Panc1 (cell line): ENCODE measurements around the gene BRSK1. TPM values are rescaled to one million over a fixed set of nuclear protein-coding genes. Genes with fewer than 3 reads are reported as not detected.

Source experiments
- ATAC-seq: fragments of 200-7000 bp; cut with Tn5 transposase; 2 replicates; pipeline ENCODE4 v1.9.1; 2020; ENCODE audit warnings: mild to moderate bottlenecking, moderate library complexity
- BruUV-seq: library from RNA; stranded (reverse); fragments of 400-500 nt; replicated peaks from 2 replicates; lab custom pipeline; 2021; lab: Mats Ljungman, UMichigan
- CTCF ChIA-PET: fragments of 300-600 bp; sonication (Branson Sonifier 250); formaldehyde crosslinking; loops from one replicate; lab custom pipeline; 2022; ENCODE audit warnings: antibody characterized with exemption; lab: Charles Lee
- POLR2A ChIA-PET: fragments of 300-600 bp; sonication (Branson Sonifier 250); formaldehyde crosslinking; loops from one replicate; lab custom pipeline; 2022; ENCODE audit warnings: antibody characterized with exemption; lab: Charles Lee
- DNase-seq: peaks from one replicate; pipeline ENCODE4 v3.0.0-alpha.2; 2010; ENCODE audit warnings: low read depth, low spot score
- H3K27ac ChIP-seq: 2 replicates; pipeline ENCODE4 v1.5.1; 2011; ENCODE audit warnings: mild to moderate bottlenecking, low read length, inconsistent platforms
- H3K27me3 ChIP-seq: fragments of 200-500 bp; sonication (Bioruptor generic); 2 replicates; pipeline ENCODE4 v1.6.0; 2014; ENCODE audit warnings: low read length, inconsistent platforms; ENCODE audit not compliant: control insufficient read depth, insufficient read depth
- H3K36me3 ChIP-seq: fragments of 200-500 bp; sonication (Bioruptor generic); 2 replicates; pipeline ENCODE4 v1.5.1; 2014; ENCODE audit warnings: inconsistent platforms, mild to moderate bottlenecking, low read length, moderate library complexity; ENCODE audit not compliant: control insufficient read depth, insufficient read depth
- H3K4me1 ChIP-seq: 2 replicates; pipeline ENCODE4 v1.5.1; 2011; ENCODE audit warnings: inconsistent platforms, mild to moderate bottlenecking, low read length, moderate library complexity; ENCODE audit not compliant: control insufficient read depth, insufficient read depth
- H3K4me3 ChIP-seq, 2 experiments: 2 replicates each; pipeline ENCODE4 v1.5.1; 2011 to 2012; ENCODE audit warnings: low read depth in 2 of 2, low read length in 2 of 2, mild to moderate bottlenecking in 2 of 2, inconsistent platforms in 1 of 2, moderate library complexity in 1 of 2
- H3K9me3 ChIP-seq: fragments of 200-500 bp; sonication (Bioruptor generic); 2 replicates; pipeline ENCODE4 v1.5.1; 2014; ENCODE audit warnings: low read depth, mild to moderate bottlenecking, inconsistent platforms, low read length, moderate library complexity; ENCODE audit not compliant: control insufficient read depth, insufficient read depth
- CTCF ChIP-seq: fragments of 450-650 bp; IDR thresholded peaks from 2 replicates; pipeline ENCODE4 v1.5.1; 2017; ENCODE audit warnings: mild to moderate bottlenecking
- POLR2AphosphoS5 ChIP-seq: IDR thresholded peaks from 2 replicates; pipeline ENCODE4 v1.6.1; 2012; ENCODE audit warnings: mild to moderate bottlenecking, low read depth, low read length, moderate library complexity
- REST ChIP-seq, 2 experiments: IDR thresholded peaks; 2 replicates each; pipeline ENCODE4 v1.6.1; 2011 to 2012; ENCODE audit warnings: low read depth in 2 of 2, control low read depth in 1 of 2, low read length in 1 of 2, mild to moderate bottlenecking in 1 of 2, moderate library complexity in 1 of 2; ENCODE audit not compliant: insufficient read depth in 1 of 2
- SIN3A ChIP-seq: IDR thresholded peaks from 2 replicates; pipeline ENCODE4 v1.6.1; 2012; ENCODE audit warnings: low read depth, mild to moderate bottlenecking, low read length, moderate library complexity, borderline replicate concordance; ENCODE audit not compliant: insufficient read depth
- TCF7L2 ChIP-seq: IDR thresholded peaks from 2 replicates; pipeline ENCODE4 v1.6.1; 2011; ENCODE audit warnings: mild to moderate bottlenecking, low read depth, low read length, inconsistent platforms
- in situ Hi-C: cut with HindIII; loops from 2 replicates; pipeline ENCODE4 v1.10.0; 2016; ENCODE audit warnings: low sequenced_read_pairs, low pct_unique_long_range_greater_than_20kb
- intact Hi-C: fragments of 100-400 bp; cut with micrococcal nuclease; formaldehyde crosslinking; loops from one replicate; pipeline ENCODE4 v1.10.0; 2022; ENCODE audit not compliant: unreplicated experiment
- total RNA-seq: library from RNA; stranded (reverse); gene quantifications from one replicate; pipeline ENCODE4 v1.2.1, GENCODE V29; 2021; ENCODE audit not compliant: unreplicated experiment

The BRSK1 gene
- total RNA-seq, 1 experiment from 2014 or later = 7.9 TPM

GRCh38 chr19:55278391-55279135 is 5.2 kb upstream of the BRSK1 start:
- BruUV-seq = no TSS peak
- ATAC-seq (no peak), DNase-seq (no peak)
- ChIA-PET POLR2A (no interaction called here), CTCF (interaction anchor here (0.6 kb wide), 2 partner anchors 17 to 146 kb away, joined by 3 read pairs; no protein-coding TSS in a partner anchor)
- TF ChIP-seq TCF7L2 = no peak
- intact Hi-C loops (no loop called here), in situ Hi-C loops (no loop called here)
- peak overlapping the region; percentile 66 to 68 for H3K4me3 ChIP-seq
- no peaks in the 10 kb centered on the region for H3K36me3 ChIP-seq
- no peaks in the 10 kb centered on the region for H3K27me3 ChIP-seq
- no peaks in the 10 kb centered on the region for H3K9me3 ChIP-seq
- peaks cover 12% of the 10 kb centered on the region for H3K4me1 ChIP-seq
- peak overlapping the region; percentile 76; the same call in 1 of the 2 replicates for H3K27ac ChIP-seq

- H3K9me3 ChIP-seq = no peaks in the 10 kb centered on the region
- H3K27ac ChIP-seq = peak overlapping the region; percentile 76
- no peak for TF ChIP-seq CTCF
- TF ChIP-seq POLR2AphosphoS5 = no peak; the same call in 1 of the 2 replicates
- TF ChIP-seq REST (IDR thresholded peaks at IDR 0.05; ENCODE audit: insufficient read depth in 1 of 2, low read depth in 2 of 2, low read length in 1 of 2) = no peak
- TF ChIP-seq SIN3A = no peak
- no peak for TF ChIP-seq TCF7L2
- no peak for DNase-seq
- POLR2A ChIA-PET = interaction anchor here (0.5 to 1.2 kb wide), 2 partner anchors 20 to 36 kb away, joined by 5 to 7 read pairs; partner anchors contain the start of gene PPP6R1
- no peaks in the 10 kb centered on the region for H3K27me3 ChIP-seq
- H3K4me1 ChIP-seq = peaks cover 12% of the 10 kb centered on the region
- in situ Hi-C loops (no loop called here), intact Hi-C loops (no loop called here)
- CTCF ChIA-PET = interaction anchor here (0.6 kb wide), 1 partner anchor 146 kb away, joined by 3 read pairs; no protein-coding TSS in a partner anchor
- H3K36me3 ChIP-seq = no peaks in the 10 kb centered on the region
- H3K4me3 ChIP-seq = peak overlapping the region; percentile 66 to 68
- ATAC-seq = no peak
- BruUV-seq = TSS peak; percentile 85
Observed at GRCh38 chr19:55279340-55279739, 4.5 kb upstream of the BRSK1 start.
